HuH-7 (cell line): Measurements from ENCODE around the gene PRKCQ.
"Not testable (repeated sequence)": the region's sequence is repeated elsewhere in the genome, so short reads cannot be mapped to it uniquely, and the experiment has no call there.

Experiments
- DNase-seq: peaks from one replicate; pipeline ENCODE4 v3.0.0; 2011; ENCODE audit warnings: low spot score

The PRKCQ gene

GRCh38 chr10:6492896-6493295, 87.2 kb downstream of the PRKCQ start:
- DNase-seq: no peak

DNA sequence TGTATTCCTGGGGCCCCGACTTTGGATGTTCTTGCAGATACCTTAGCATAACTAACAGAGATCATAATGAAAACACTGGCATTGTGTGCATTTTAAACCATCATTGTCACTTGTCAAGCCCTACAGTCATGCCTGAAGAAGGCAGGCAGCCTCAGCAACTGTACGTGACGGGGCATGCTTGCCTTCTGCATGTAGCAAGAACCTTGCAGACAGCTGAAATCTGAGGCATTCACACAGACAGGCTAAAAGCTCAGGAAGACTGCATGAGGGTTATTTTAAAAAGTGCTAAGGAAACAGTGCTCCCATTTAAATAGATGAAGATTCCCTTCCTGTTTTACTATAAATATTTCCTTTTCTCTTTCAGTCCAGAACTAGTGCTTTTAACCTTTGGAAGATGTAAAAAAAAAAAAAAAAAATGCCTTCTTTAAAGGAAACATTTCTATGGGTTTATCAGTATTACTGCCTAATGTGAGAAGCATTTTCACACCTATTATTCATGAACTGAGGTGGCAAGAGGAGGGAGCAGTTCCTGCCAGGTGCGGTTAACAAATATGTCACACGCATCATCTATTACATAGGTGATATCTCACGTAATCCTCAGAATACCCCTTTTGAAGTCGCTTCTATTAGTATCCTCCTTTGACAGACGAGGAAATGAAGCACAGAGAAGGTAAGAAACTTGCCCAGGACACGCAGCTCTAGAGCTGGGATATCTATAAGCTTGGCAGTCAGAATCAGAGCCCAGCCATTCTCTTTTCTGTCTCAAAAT, 88.1 kb downstream of the PRKCQ start:
- no peak for DNase-seq

DNA sequence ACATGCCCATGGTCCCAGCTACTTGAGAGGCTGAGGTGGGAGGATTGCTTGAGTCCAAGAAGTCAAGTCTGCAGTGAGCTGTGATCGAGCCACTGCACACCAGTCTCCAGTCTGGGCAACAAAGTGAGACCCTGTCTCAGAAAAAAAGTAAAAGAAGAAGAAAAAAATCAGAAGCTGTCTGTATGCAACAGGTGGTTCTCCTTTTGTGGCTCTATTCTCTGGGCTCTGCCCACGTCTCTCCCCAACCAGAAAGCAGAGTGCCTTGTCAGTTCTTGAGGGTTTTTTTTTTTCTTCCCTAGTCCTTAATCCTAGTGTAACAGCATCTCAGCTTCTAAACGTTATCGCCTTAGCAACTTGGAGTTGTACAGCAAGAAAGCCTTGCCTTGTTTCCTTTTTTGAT, 89.5 kb downstream of the PRKCQ start:
- no peak for DNase-seq

DNA sequence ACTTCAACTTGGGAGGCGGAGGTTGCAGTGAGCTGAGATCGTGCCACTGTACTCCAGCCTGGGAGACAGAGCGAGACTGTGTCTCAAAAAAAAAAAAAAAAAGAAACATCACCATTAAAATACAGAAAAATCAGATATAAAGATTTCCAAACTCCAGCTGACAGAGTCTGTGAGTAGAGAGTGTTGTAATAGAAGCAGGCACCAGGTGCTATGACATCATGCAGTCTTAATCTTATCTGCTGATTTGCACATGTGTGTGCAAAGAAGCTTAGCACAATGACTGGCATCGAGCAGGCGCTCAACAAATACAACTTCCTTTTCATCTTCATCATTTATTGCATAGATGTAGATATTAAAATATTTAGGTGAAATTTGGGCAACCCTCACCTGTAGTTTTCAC, 92.2 kb downstream of the PRKCQ start:
- no peak for DNase-seq

- no peak for DNase-seq
These were observed 93.8 kb downstream of the PRKCQ start for GRCh38 chr10:6486309-6486708.

DNA sequence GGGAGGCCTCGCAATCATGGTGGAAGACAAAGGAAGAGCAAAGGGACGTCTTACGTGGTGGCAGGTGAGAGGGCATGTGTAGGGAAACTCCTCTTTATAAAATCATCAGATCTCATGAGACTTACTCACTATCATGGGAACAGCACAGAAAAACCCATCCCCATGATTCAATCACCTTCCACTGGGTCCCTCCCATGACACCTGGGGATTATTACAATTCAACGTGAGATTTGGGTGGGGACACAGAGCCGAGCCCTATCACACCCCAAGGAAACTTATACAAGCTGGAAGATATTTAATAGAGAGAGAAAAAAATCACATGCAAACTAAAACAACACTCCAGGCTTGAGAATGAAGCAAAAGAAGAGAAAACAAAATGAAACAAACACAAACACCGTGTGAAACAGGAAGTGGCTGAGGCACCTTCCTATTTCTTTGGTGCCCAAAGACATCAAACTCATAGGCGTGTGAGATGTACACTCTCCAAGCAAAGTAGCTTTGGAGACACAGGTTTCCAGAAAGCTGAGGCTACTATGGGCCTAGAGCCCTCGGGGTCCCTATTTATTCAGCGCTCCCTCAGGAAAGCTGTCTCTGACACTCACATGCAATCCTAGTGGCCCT, 97.2 kb downstream of the PRKCQ start:
- DNase-seq: no peak

GRCh38 chr10:6478722-6479121, 101.4 kb downstream of the PRKCQ start:
- no peak for DNase-seq

- DNase-seq: no peak
These were observed 103.1 kb downstream of the PRKCQ start for GRCh38 chr10:6476989-6477388.

DNA sequence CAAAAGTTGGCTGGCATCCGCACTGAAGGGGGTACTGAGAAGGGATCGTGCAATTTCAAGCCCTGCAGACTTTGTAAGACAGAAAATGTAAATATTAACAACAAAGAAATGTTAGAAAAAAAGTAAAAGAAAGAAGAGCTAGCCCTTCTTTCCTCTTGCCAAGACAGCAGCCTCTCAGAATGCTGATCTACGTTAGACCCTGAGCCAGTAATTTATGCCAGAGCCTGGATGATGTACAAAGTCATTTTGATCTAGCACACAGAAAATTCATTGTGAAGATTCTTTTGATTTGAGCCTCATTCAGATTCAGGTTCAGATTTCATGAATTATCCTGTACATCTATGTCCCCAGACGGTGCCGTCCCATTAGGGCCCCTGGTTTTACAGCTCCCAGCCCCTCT, 105.2 kb downstream of the PRKCQ start:
- DNase-seq: no peak

GRCh38 chr10:6473901-6474370, 106.1 kb downstream of the PRKCQ start:
- DNase-seq: no peak

DNA sequence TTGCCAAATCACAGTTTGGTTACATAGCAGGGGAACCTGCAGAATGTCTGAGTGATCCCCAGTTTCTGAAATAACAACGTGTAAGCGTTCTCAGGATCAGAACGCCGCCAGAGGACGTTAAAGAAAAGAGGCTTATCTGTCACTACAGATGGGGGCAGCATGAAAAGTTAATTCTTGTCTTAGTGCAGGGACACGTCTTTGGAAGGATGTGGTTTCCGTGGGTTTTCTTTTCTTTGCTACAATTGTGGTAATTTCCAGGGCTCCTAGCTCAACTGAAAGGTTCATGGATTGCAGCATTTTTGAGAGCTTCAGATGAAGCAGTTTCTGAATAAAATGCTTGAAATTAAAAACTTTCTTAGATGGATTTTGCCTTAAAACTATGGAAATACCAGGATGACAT, 106.6 kb downstream of the PRKCQ start:
- DNase-seq: no peak

DNA sequence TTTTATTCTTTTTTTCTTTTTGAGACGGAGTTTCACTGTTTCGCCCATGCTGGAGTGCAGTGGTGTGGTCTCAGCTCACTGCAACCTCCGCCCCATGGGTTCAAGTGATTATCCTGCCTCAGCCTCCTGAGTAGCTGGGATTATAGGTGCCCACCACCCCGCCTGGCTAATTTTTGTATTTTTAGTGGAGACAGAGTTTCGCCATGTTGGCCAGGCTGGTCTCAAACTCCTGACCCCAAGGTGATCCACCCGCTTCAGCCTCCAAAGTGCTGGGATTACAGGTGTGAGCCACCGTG, 107.4 kb downstream of the PRKCQ start:
- DNase-seq: not testable (repeated sequence)

- DNase-seq: no peak
These were observed 109.0 kb downstream of the PRKCQ start for GRCh38 chr10:6470894-6471618.

DNA sequence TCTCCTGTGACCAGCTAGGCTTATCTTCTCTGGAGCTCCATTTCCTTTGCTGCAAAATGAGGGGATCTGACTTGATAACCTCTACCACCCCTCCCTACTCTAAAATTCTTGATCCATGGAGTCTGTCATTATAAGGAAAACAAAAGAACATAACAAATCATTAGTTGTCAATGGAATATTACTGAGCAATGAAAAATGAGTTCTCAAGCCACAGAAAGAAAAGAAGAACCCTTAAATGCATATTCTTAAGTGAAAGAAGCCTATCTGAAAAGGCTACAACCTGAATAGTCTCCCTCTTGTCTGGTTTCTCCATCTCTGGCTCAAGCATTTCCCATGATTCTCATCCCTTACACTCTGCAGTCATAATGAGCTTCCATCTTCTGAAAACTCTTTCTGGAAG, 110.4 kb downstream of the PRKCQ start:
- no peak for DNase-seq

- DNase-seq: no peak
These were observed 114.0 kb downstream of the PRKCQ start for GRCh38 chr10:6465854-6466601.

- no peak for DNase-seq
These were observed 114.6 kb downstream of the PRKCQ start for GRCh38 chr10:6465437-6465836.

DNA sequence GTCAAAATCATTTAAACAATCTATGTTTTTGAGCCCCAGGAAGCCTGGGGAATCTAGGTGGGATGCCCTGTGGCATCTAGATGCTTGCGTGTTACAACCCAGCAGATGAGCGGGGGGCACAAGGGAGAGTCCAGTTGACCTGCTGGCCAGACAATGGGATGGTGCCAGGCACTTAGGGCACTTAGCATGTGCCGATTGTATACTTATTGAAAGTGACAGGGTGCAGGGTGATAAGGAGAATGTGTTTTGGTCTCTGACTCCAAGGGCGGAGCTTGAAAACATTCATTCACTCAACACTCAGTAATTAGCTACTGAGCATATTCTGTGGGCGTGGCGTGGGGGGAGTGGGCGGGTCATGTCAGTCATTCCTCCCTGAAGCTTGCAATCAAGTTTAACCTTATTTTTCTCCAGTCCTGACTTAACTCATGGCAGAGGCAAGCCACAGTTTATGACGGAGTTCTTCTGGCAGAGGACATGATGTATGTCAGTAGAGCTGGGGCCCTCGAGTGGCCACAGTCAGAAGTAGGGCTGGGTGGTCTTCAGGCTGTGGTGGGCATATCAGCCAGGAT, 115.1 kb downstream of the PRKCQ start:
- DNase-seq: no peak

- no peak for DNase-seq
These were observed 116.7 kb downstream of the PRKCQ start for GRCh38 chr10:6463366-6463765.

GRCh38 chr10:6461961-6462360, 118.1 kb downstream of the PRKCQ start:
- DNase-seq: no peak

- no peak for DNase-seq
These were observed 119.1 kb downstream of the PRKCQ start for GRCh38 chr10:6460861-6461409.

GRCh38 chr10:6458814-6459213, 121.3 kb downstream of the PRKCQ start:
- DNase-seq: no peak

- DNase-seq: no peak
These were observed 122.7 kb downstream of the PRKCQ start for GRCh38 chr10:6457376-6457775.
